Measurements from ENCODE around the gene MXRA7. TPM values are rescaled to one million over a fixed set of nuclear protein-coding genes. Genes with fewer than 3 reads are reported as not detected.

The MXRA7 gene
- polyA plus RNA-seq, 1 of the 3 experiments (the other 2 are of a cell fraction), result 154 TPM

DNA sequence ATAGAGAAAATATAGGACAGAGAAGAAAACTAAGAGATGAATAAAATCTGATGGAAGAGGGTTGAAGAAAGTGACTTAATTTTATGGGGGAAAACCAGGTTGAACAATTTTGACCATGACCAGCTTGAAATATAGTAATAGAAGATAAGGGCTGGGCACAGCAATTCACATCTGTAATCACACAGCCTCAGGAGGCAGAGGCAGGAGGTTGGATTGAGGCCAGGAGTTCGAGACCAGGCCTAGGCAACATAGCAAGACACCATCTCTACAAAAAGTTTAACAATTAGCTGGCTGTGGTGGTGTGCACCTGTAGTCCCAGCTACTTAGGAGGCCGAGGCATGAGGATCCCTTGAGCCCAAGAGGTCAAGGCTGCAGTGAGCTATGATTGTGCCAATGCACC, 8.7 kb downstream of the MXRA7 start:
- peaks cover 98% of the 10 kb centered on the region for H3K79me2 ChIP-seq (ENCODE audit: insufficient read depth)
- POLR2A ChIA-PET, result interaction anchor here (1.0 to 2.1 kb wide), 2 partner anchors 8 to 159 kb away, joined by 3 to 6 read pairs; no protein-coding TSS in a partner anchor
- peaks cover 58% of the 10 kb centered on the region for H4K20me1 ChIP-seq (ENCODE audit: insufficient read depth)
- peak overlapping the region; percentile 83; the same call in 1 of the 2 replicates for H3K4me2 ChIP-seq
- TF ChIP-seq GATA2 (CRISPR knock-in tag; IDR thresholded peaks at IDR 0.05), result no peak
- TF ChIP-seq EZH2phosphoT487 (IDR thresholded peaks at IDR 0.05; ENCODE audit: borderline replicate concordance, low read depth), result no peak
- no peak for TF ChIP-seq TAF1 (IDR thresholded peaks at IDR 0.05; ENCODE audit: borderline replicate concordance, low read depth, low read length)
- no peak for TF ChIP-seq MEF2A (IDR thresholded peaks at IDR 0.05; ENCODE audit: borderline replicate concordance, low read depth)
- TF ChIP-seq REST (IDR thresholded peaks at IDR 0.05; ENCODE audit: low read depth, low read length), result no peak
- no peak for TF ChIP-seq NRF1 (IDR thresholded peaks at IDR 0.05; ENCODE audit: low read depth, low read length)
- TF ChIP-seq, protein P1, sequence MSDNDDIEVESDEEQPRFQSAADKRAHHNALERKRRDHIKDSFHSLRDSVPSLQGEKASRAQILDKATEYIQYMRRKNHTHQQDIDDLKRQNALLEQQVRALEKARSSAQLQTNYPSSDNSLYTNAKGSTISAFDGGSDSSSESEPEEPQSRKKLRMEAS (IDR thresholded peaks at IDR 0.05; ENCODE audit: low read depth), result no peak
- TF ChIP-seq, protein P2, sequence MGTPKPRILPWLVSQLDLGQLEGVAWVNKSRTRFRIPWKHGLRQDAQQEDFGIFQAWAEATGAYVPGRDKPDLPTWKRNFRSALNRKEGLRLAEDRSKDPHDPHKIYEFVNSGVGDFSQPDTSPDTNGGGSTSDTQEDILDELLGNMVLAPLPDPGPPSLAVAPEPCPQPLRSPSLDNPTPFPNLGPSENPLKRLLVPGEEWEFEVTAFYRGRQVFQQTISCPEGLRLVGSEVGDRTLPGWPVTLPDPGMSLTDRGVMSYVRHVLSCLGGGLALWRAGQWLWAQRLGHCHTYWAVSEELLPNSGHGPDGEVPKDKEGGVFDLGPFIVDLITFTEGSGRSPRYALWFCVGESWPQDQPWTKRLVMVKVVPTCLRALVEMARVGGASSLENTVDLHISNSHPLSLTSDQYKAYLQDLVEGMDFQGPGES (IDR thresholded peaks at IDR 0.05; ENCODE audit: low read depth, low read length), result no peak
- TF ChIP-seq SIN3A (IDR thresholded peaks at IDR 0.05; ENCODE audit: borderline replicate concordance, low read depth, low read length), result no peak
- no peak for TF ChIP-seq RAD21 (IDR thresholded peaks at IDR 0.05; ENCODE audit: low read length)
- H3K36me3 ChIP-seq (replicated peaks in 1 of 2; ENCODE audit: control insufficient read depth in 1 of 2, insufficient read depth in 2 of 2, low read length in 1 of 2), result no peaks in the 10 kb centered on the region
- H3K9me2 ChIP-seq, result no peaks in the 10 kb centered on the region
- no peak overlapping the region for H3K9ac ChIP-seq
- H3K27ac ChIP-seq (ENCODE audit: low read depth in 2 of 2, low read length in 1 of 2), result peak overlapping the region; percentile 78 to 84; a peak in 3 of 4 replicates
- H2AFZ ChIP-seq (ENCODE audit: low read depth), result no peak overlapping the region
- H3K4me1 ChIP-seq (ENCODE audit: control insufficient read depth in 1 of 2, insufficient read depth in 2 of 2, low read depth in 1 of 2, low read length in 1 of 2), result peaks cover 26 to 40% of the 10 kb centered on the region in 2 experiments
- CTCF ChIA-PET, result interaction anchor here (1.0 to 8.3 kb wide), 8 partner anchors 9 to 364 kb away, joined by 3 to 50 read pairs (median 6); partner anchors contain the start of gene MXRA7
- WGBS (ENCODE audit: low lambda C conversion rate), result 49% methylated on average over 2 of the region's 2 CpGs
- DNase-seq, result no peak
- no peaks in the 10 kb centered on the region for H3K9me3 ChIP-seq
- no peak overlapping the region for H3K4me3 ChIP-seq (ENCODE audit: low read depth in 2 of 2, low read length in 1 of 2)
- peaks cover 34% of the 10 kb centered on the region for H3F3A ChIP-seq (replicated peaks; ENCODE audit: insufficient read depth)
- H3K27me3 ChIP-seq (ENCODE audit: insufficient read depth), result no peaks in the 10 kb centered on the region

DNA sequence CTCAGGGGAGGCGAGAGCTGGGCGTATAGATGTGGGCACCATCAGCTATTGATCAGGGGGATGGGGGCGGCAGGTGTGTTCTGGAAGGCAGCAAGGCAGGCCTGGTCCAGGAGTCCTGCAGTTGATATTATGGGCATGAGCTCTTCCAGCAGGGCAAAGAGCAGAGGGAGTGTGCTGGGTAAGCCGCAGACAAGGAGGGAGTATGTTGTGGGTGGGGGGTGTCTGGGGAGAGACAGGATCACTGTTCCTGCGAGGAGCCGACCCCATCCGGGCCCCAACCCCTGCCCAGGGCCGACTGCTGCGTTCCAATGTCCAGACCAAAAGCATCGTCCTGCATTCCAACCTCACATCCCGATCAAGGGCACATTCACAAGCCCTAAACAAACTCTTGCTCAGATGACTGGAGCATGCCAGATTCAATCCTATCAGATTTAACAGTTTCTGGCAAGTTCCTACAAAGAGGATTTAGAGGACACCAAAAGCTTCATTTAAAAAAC, 9.2 kb downstream of the MXRA7 start:
- H3K27ac ChIP-seq (ENCODE audit: low read depth in 2 of 2, low read length in 1 of 2), result peak overlapping the region; percentile 78 to 84
- H3K9me2 ChIP-seq, result no peaks in the 10 kb centered on the region
- 71% methylated on average over 11 of the region's 11 CpGs for WGBS (ENCODE audit: low lambda C conversion rate)
- H4K20me1 ChIP-seq (ENCODE audit: insufficient read depth), result peaks cover 63% of the 10 kb centered on the region
- H3K9ac ChIP-seq, result no peak overlapping the region
- ChIA-PET CTCF (interaction anchor here (0.8 to 8.3 kb wide), 8 partner anchors 9 to 365 kb away, joined by 3 to 50 read pairs (median 6); partner anchors contain the start of gene MXRA7), POLR2A (interaction anchor here (1.0 to 2.1 kb wide), 2 partner anchors 8 to 158 kb away, joined by 3 to 6 read pairs; no protein-coding TSS in a partner anchor)
- H3K36me3 ChIP-seq (replicated peaks in 1 of 2; ENCODE audit: control insufficient read depth in 1 of 2, insufficient read depth in 2 of 2, low read length in 1 of 2), result no peaks in the 10 kb centered on the region
- peaks cover 26 to 45% of the 10 kb centered on the region in 2 experiments for H3K4me1 ChIP-seq (ENCODE audit: control insufficient read depth in 1 of 2, insufficient read depth in 2 of 2, low read depth in 1 of 2, low read length in 1 of 2)
- H3K4me2 ChIP-seq, result peak overlapping the region; percentile 83
- no peak overlapping the region for H2AFZ ChIP-seq (ENCODE audit: low read depth)
- H3K9me3 ChIP-seq, result no peaks in the 10 kb centered on the region
- DNase-seq, result no peak
- H3F3A ChIP-seq (replicated peaks; ENCODE audit: insufficient read depth), result peaks cover 34% of the 10 kb centered on the region
- no peak overlapping the region for H3K4me3 ChIP-seq (ENCODE audit: low read depth in 2 of 2, low read length in 1 of 2)
- no peaks in the 10 kb centered on the region for H3K27me3 ChIP-seq (ENCODE audit: insufficient read depth)
- peaks cover 98% of the 10 kb centered on the region for H3K79me2 ChIP-seq (ENCODE audit: insufficient read depth)
- no peak for TF ChIP-seq SIN3A (IDR thresholded peaks at IDR 0.05; ENCODE audit: borderline replicate concordance, low read depth, low read length)
- TF ChIP-seq NRF1 (IDR thresholded peaks at IDR 0.05; ENCODE audit: low read depth, low read length), result no peak
- no peak for TF ChIP-seq RFX5 (IDR thresholded peaks at IDR 0.05; ENCODE audit: low read length)
- no peak for TF ChIP-seq ELF1 (IDR thresholded peaks at IDR 0.05)
- TF ChIP-seq FOSL2 (IDR thresholded peaks at IDR 0.05; ENCODE audit: borderline replicate concordance, low read depth), result no peak
- no peak for TF ChIP-seq REST (IDR thresholded peaks at IDR 0.05; ENCODE audit: low read depth, low read length)
- TF ChIP-seq RXRA (IDR thresholded peaks at IDR 0.05; ENCODE audit: borderline replicate concordance, low read depth), result no peak
- TF ChIP-seq, protein P3, sequence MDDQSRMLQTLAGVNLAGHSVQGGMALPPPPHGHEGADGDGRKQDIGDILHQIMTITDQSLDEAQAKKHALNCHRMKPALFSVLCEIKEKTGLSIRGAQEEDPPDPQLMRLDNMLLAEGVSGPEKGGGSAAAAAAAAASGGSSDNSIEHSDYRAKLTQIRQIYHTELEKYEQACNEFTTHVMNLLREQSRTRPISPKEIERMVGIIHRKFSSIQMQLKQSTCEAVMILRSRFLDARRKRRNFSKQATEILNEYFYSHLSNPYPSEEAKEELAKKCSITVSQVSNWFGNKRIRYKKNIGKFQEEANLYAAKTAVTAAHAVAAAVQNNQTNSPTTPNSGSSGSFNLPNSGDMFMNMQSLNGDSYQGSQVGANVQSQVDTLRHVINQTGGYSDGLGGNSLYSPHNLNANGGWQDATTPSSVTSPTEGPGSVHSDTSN (IDR thresholded peaks at IDR 0.05), result no peak
- no peak for TF ChIP-seq CHD2 (IDR thresholded peaks at IDR 0.05; ENCODE audit: low read length, partially characterized antibody)
- TF ChIP-seq GATA2 (CRISPR knock-in tag; IDR thresholded peaks at IDR 0.05), result no peak

All from SK-N-SH (cell line).